Measurements from ENCODE around the gene SOX21.

SOX21 gene

GRCh38 chr13:94709001-94709834, 3.1 kb downstream of the SOX21 start:
- no peak for DNase-seq (ENCODE audit: low spot score)

- peak; percentile 67 for DNase-seq (ENCODE audit: low spot score)
Observed at GRCh38 chr13:94708031-94708859, 4.1 kb downstream of the SOX21 start.

- DNase-seq (ENCODE audit: low spot score): no peak
Observed at GRCh38 chr13:94707400-94708021, 4.8 kb downstream of the SOX21 start.

GRCh38 chr13:94706843-94707399, 5.4 kb downstream of the SOX21 start:
- peak; percentile 89 for DNase-seq (ENCODE audit: low spot score)

- DNase-seq (ENCODE audit: low spot score): no peak
Observed at GRCh38 chr13:94706101-94706842, 6.1 kb downstream of the SOX21 start.

GRCh38 chr13:94705081-94706030, 7.0 kb downstream of the SOX21 start:
- DNase-seq (ENCODE audit: low spot score): no peak

GRCh38 chr13:94704377-94705080, 7.8 kb downstream of the SOX21 start:
- DNase-seq (ENCODE audit: low spot score): no peak

GRCh38 chr13:94703721-94704314, 8.5 kb downstream of the SOX21 start:
- no peak for DNase-seq (ENCODE audit: low spot score)

- DNase-seq (ENCODE audit: low spot score): no peak
Observed at GRCh38 chr13:94703271-94703670, 9.1 kb downstream of the SOX21 start.

GRCh38 chr13:94702181-94703041, 9.9 kb downstream of the SOX21 start:
- no peak for DNase-seq (ENCODE audit: low spot score)

GRCh38 chr13:94701313-94702180, 10.8 kb downstream of the SOX21 start:
- no peak for DNase-seq (ENCODE audit: low spot score)

GRCh38 chr13:94700536-94700935, 11.8 kb downstream of the SOX21 start:
- no peak for DNase-seq (ENCODE audit: low spot score)

GRCh38 chr13:94700051-94700535, 12.3 kb downstream of the SOX21 start:
- no peak for DNase-seq (ENCODE audit: low spot score)

- no peak for DNase-seq (ENCODE audit: low spot score)
Observed at GRCh38 chr13:94696171-94696570, 16.2 kb downstream of the SOX21 start.

- no peak for DNase-seq (ENCODE audit: low spot score)
Observed at GRCh38 chr13:94692030-94692429, 20.3 kb downstream of the SOX21 start.

- no peak for DNase-seq (ENCODE audit: low spot score)
Observed at GRCh38 chr13:94683409-94683808, 28.9 kb downstream of the SOX21 start.

- no peak for DNase-seq (ENCODE audit: low spot score)
Observed at GRCh38 chr13:94682229-94682628, 30.1 kb downstream of the SOX21 start.
